Dermis blood vessel endothelial cell (primary cell): ENCODE results near the gene DNAH10. TPM values are rescaled to one million over a fixed set of nuclear protein-coding genes. Genes with fewer than 3 reads are reported as not detected.
"Not testable (repeated sequence)": the region's sequence is repeated elsewhere in the genome, so short reads cannot be mapped to it uniquely, and the experiment has no call there.

Source experiments
- DNase-seq: peaks from one replicate; pipeline ENCODE4 v3.0.0; 2010
- total RNA-seq: library from RNA; depleted of rRNA; stranded (reverse); fragments of >200 nt; gene quantifications from 2 replicates; pipeline ENCODE4 v1.2.3, GENCODE V29; 2014

Gene DNAH10
- total RNA-seq, 1 donor from 2014 or later: not detected

DNA sequence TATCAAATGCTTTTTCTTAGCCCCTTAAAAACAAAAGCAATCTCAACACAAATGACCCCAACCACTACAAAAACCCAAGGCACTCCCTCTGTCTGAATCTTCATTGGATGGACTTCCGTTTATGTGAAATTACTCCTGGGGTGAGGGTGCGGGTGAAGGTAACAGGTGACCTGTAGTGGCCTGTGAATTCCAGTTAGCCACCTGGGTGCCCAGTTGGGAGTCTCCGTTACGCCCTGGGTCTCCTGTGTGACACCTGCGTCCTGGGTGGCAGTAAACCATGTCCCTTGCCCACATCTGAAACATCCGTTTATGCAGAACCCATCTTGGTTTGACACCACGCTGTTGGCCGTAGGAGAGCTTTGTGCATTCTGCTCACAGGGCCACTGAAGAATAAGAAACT, 148.0 kb downstream of the DNAH10 start:
- DNase-seq: no peak

DNA sequence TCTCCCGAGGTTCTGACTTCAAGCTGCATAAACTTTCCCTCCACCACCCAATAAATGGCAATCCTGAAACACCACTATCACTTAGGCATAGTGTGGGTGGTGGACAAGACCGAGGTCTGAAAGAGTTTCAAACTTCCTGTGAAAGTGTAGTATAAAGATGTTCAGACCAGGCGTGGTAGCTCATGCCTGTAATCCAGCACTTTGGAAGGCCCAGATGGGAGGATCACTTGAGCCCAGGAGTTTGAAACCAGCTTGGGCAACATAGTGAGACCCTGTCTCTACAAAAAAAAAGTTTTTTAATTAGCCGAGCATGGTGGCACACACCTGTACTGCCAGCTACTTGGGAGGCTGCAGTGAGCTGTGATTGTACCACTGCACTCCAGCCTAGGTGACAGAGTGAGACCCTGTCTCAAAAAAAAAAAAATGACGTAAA, 148.7 kb downstream of the DNAH10 start:
- DNase-seq: no peak

DNA sequence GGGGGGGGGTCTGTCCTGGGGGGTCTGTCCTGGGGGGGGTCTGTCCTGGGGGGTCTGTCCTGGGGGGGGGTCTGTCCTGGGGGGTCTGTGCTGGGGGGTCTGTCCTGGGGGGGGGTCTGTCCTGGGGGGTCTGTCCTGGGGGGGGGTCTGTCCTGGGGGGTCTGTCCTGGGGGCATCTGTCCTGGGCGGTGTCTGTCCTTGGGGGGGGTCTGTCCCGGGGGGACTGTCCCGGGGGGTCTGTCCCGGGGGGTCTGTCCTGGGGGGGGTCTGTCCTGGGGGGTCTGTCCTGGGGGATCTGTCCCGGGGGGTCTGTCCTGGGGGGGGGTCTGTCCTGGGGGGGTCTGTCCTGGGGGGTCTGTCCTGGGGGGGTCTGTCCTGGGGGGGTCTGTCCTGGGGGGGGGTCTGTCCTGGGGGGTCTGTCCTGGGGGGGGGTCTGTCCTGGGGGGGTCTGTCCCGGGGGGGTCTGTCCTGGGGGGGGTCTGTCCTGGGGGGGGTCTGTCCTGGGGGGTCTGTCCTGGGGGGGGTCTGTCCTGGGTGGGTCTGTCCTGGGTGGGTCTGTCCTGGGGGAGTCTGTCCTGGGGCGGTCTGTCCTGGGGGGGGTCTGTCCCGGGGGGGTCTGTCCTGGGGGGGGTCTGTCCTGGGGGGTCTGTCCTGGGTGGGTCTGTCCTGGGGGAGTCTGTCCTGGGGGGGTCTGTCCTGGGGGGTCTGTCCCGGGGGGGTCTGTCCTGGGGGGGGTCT, 149.7 kb downstream of the DNAH10 start:
- not testable (repeated sequence) for DNase-seq

DNA sequence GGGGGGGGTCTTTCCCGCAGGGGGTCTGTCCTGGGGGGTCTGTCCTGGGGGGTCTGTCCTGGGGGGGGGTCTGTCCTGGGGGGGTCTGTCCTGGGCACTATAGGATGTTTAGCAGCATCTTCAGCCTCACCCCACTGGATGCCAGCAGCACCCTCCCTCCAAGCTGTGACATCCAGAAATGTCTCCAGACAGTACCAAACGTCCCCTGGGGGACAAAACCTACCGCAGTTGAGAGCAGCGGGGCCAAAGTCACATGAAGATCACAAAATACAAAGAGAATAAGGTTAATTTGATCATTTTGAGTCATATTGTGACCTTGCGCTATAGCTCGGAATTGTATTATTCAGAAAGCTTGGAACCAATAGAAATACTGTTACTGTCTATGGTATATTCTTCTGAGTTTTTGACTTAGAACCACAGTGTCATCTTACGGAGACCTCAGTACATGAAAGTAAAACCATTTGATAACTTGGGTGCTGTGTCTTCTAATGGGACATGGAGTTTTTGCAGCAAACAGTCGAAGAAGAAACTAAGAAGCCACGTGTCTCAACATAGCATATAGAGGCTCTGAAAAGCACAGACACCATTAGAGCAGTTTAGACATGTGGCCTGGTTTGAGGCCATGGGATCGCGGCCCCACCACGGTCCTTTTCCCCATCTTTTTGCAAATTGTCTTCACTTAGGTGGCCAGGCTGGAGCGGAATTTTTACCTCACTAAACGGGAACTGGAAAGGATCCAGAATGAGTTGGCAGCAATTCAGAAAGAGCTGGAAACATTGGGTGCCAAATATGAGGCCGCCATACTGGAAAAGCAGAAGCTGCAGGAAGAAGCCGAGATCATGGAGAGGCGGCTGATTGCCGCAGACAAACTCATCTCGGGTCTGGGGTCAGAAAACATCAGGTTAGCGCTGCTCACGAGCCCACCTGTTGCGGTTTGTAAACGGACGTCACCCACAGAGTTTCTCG, 150.6 kb downstream of the DNAH10 start:
- peak; percentile 33 for DNase-seq

DNA sequence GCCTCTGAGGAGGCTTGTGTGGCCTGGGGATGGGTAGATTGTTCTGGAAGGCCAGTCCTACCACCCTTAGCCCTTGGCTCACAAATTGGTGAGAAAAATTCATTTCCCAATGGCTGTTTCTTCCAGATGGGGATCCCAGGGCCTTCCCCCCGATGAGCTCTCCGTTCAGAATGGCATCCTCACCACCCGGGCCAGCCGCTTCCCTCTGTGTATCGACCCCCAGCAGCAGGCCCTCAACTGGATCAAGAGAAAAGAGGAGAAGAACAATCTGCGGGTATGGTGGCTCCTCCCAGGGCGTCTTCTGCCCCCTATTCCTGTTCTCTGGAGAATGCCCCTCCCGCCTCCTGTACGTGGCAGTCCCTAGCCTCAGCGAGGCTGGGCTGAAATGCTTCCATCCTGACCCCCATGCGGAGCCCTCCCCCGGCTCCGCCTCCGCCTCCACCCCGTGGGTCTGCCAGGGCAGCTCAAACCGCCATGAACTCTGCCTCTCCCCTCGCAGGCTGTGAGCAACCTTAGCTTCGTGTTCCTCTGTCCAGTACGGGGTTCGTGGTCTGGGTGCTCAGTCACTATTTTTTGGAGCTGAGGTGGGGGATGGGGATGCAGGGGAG, 152.7 kb downstream of the DNAH10 start:
- DNase-seq: no peak

DNA sequence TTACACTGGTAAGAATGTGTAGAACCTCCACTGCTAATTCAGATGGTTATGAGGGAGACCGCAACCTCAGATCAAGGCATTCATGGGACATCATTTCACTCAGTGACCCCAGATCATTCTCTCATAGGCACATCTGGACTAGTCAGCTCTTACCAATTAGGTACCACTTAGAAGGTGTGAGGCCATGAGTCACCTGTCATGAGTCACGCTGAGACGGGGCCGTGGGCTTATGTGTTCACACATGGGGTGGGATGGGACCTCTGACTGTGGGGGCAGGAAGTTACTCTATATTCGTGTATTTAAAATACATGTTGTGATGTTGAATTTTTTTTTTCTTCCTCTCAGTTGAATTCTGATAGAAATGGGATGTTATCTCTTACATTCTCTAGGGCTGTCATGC, 154.6 kb downstream of the DNAH10 start:
- no peak for DNase-seq

DNA sequence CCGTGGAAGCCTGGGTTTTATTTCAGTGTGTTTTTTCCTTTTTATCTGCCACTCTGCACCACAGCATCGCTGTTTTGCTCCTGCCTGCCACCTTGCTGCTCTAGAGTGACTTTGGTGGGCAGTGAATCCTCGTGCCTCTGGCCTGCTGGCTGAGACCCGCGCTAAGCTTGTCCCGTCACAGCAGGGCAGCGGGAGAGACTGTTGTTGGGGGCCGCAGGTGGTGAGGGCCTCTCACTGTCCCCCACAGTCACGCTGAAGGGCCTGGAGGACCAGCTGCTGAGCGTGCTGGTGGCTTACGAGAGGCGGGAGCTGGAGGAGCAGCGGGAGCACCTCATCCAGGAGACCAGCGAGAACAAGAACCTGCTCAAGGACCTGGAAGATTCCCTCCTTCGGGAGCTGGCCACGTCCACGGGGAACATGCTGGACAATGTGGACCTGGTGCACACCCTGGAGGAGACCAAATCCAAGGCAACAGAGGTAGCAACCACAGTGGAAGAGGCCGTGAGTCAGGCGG, 155.3 kb downstream of the DNAH10 start:
- no peak for DNase-seq

DNA sequence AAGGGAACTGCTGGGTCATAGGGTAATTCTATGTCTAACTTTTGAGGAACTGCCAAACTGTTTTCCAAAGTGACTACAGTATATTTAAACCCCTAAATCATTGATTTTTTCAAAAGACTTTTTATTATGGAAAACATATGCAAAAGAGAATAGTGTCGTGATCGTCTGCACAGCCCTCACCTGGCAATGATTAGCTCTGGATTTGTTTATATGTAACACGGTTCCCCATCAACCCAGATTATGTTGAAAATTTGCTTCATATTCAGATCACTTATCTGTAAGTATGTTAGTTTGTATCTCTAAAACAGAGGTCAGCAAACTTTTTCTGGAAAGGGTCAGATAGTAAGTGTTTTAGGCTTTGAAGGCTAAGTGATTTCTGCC, 157.9 kb downstream of the DNAH10 start:
- DNase-seq: no peak

DNA sequence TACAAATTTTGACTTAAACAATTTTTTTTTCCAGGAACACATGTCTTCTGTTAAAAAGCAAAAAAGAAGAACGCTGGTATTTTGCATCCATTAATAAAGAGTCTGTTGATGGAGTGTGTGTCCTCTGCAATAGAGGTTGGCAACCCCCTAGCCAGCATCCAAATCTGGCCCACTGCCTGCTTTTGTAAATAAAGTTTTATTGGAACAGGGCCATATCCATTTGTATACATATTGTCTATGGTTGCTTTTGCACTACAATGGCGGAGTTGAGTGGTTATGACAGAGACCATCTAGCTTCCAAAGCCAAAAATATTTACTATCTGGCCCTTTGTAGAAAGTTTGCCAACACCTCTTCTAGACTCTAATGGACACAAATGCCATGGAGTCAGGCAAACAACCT, 160.9 kb downstream of the DNAH10 start:
- no peak for DNase-seq

DNA sequence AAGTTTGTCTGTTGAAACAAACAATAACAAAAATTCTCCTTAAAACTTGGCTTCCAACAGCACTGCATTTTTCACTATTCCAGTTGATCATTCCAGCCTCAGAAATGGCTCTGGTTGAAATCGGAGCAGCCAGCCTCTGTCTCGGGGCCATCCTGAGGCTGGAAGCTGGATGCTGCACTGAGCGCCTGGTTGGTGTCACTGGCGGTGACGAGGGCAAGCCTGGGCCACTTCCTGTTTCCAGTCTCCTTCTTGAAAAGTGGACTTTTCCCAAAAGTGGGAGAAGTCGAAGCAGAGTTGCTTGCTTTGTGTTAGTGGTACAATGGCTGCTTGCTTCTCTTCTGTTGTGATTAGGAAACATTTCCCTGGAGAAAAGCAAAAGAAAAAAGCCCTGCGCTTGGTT, 161.8 kb downstream of the DNAH10 start:
- DNase-seq: no peak

DNA sequence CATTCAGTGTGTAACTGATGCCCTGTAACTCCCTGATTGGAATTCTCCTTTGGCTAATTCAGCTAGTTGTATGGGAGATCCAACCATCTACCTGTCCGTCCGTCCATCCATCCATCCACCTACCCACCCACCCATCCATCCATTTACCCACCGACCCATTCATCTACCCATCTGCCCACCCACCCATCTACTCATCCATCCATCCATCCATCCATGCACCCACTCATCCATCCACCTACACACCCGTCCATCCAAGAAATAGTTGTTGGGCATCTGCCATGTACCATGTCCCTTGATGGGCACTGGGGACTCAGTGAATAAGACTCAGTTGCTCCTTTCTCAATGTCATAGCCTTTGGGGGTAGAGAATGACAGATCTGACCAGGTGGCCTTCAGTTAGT, 162.4 kb downstream of the DNAH10 start:
- DNase-seq: no peak

DNA sequence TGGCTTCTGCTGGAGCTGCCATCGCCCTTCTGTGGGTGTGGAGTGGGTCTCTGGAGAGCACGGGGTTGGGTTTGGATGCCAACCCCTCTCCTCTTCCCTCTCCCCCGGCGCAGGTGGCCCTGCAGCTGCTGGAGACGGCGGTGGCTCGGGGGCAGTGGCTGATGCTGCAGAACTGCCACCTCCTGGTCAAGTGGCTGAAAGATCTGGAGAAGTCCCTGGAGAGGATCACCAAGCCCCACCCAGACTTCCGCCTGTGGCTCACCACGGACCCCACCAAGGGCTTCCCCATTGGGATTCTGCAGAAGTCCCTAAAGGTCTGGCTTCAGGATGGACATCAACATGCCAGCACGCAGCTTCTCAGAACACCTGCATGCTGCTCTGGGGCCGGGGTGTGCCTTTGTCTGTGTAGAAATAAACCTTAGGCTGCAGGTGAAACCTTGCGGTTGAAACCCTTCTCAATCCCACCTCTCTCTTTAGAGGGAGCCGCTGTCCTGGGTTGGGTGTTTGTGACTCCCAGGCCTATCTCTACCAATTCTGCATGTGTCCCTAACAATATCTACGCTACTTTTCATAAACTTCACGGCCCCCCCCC, 166.3 kb downstream of the DNAH10 start:
- no peak for DNase-seq

DNA sequence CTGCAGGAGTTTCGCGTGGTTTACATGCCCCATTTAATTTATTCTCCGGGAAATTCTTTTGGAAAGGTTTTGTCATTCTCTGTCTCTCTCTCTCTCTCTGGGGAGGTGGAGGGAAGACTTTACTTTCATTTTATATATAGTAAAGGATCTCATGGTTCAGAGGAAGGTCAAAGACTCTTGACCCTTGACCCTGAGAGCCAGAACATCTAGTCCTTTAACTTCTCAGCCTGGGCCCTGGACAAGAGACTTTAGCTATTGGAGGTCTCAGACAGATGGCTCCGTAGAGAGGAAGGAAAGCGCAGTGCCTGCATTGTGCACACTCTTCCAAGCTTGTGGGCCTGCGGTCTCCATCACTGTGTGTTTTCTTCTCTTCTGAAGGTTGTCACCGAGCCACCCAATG, 166.8 kb downstream of the DNAH10 start:
- no peak for DNase-seq

DNA sequence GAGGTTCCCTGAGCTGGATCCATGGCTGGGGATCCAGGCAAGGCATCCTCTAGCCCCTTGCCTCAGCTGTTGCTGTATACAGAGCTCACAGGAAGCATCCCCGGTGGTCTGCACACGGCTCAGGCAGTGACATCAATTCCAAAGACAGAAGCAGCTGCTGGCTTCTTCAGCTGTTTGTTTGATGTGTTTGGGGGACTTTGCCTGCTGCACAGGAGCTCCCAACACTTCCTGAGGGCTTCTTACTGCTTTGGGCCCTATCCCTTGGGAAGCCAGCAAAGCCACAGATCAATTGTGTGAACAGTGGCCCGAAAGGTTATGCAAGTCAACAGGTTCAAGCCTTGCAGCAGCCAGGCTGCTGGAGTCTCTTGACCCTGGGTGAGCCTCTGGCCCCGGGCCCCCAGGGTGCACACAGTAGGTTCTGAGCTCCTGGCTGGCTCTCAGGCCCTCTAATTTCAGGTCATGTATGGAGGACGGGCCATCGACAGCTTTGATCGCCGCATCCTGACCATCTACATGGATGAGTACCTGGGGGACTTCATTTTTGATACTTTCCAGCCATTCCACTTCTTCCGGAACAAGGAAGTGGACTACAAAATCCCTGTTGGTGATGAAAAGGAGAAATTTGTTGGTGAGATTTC, 168.0 kb downstream of the DNAH10 start:
- DNase-seq: no peak

DNA sequence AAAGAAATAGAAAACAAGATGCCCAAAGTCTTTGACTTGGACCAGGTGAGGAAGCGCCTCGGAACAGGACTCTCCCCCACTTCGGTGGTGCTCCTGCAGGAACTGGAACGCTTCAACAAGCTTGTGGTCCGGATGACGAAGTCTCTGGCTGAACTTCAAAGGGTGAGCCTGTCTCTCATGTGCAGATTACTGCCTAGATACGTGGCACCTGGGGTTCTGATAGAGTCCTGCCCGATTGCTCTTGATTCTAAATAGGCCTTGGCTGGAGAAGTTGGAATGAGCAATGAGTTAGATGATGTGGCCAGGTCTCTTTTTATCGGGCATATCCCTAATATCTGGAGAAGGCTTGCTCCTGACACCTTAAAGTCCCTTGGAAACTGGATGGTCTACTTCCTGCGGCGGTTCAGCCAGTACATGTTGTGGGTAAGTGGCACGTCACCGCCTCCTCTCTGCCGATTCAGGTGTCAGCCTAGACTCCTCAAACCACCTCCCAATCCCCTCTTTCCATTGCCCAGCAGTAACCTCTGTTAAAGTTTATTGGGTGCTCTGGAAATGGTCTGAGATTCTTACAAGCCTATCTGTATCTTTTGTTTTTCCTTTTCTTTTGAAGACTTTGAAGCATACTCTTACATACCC, 169.7 kb downstream of the DNAH10 start:
- no peak for DNase-seq

DNA sequence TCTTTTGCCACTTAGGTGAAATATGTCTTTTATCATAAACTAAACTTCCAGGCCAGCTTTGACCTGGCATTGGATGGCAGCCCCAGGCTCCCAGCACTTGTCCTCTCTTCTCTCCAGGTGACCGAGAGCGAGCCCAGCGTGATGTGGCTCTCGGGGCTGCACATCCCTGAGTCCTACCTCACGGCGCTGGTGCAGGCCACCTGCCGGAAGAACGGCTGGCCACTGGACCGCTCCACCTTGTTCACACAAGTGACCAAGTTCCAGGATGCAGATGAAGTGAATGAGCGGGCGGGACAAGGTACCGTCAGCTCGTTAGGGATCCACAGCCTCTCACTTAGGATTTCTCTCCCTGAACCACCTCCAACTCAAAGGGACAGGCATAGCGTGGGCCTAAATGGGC, 171.1 kb downstream of the DNAH10 start:
- DNase-seq: no peak

DNA sequence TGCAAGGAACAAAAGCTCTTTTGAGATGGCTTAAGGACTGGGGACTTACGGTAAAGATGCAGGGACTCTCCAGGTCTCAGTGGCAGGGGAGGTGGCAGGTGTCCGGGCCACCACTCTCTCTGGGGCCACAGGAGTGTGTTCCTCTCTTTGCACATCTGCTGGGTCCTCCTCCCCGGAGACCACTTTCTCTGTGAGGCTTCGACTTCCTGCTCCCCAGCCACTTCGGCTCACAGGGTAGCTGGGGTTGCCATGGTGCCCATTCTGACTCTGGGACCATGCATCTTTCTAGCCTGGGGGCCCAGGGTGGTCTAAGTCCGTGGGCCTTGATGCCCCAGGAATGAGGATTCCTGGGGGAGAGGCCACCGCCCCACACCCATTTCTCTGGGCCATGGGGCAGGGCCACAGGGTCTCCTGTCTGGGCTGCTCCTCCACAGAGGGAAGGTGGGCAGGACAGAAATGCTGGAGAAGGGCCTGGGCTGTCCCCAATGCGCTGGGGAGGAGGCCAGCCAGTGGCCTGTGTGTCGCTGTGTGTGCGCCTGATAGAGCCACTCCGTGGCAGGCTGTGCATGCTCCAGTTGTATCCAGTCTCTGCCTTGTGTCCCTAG, 172.0 kb downstream of the DNAH10 start:
- DNase-seq: no peak

DNA sequence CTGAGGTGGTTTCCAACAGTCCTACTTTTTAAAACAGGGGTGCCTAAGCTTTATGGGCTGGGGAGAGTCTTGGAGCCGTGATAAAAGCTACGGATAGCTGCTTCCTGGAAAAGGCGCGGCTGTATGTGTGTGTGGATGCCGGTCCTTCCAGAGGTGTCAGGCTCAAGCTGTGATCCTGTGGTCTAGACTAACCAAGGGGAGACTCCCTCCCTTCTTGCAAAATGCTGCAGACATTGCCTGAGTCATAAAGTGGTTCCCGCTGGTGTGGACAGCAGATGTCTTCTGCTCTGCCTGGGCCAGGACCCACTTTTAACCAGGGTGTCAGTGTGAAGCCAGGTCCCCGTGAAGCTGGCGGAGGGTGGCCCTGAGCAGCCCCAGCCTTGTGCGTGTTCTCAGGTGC, 172.7 kb downstream of the DNAH10 start:
- no peak for DNase-seq

DNA sequence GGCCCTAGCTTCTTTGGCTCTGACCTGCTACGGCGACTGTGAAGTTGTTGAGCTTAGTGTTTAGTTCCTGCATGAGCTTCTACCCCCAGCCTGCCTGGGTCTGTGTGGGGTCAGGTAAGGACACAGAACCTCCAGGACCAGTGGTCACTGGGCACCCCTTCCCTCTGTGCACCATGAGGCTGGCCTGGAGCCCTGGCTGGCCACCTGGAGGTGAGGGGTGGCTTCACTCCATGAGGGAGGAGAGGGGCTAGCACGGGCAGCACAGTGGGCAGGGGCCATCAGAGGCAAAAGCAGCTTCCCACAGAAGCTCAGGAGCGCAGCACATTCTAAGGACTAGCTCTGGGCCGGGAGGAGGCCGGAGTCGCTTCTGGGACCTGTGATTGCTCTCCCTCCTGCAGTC, 173.9 kb downstream of the DNAH10 start:
- no peak for DNase-seq

DNA sequence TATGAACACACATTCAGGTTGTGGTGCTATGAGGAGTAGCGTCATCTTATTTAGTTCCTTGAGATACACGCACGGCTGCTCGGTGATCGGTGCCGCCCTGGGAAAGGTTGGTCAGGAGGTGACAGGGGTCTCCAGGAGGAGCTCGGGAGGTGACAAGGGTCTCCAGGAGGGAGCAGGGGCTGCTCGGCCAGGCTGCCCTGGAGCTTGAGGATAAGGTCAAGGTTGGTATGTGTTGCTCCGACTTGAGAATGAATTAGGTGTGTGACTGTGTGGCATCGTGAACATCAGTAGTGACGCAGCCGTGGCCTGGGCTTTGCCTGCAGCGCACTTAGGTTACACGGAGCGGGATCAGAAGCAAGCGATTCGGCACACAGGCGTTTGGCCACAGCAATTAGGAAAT, 174.4 kb downstream of the DNAH10 start:
- DNase-seq: no peak

DNA sequence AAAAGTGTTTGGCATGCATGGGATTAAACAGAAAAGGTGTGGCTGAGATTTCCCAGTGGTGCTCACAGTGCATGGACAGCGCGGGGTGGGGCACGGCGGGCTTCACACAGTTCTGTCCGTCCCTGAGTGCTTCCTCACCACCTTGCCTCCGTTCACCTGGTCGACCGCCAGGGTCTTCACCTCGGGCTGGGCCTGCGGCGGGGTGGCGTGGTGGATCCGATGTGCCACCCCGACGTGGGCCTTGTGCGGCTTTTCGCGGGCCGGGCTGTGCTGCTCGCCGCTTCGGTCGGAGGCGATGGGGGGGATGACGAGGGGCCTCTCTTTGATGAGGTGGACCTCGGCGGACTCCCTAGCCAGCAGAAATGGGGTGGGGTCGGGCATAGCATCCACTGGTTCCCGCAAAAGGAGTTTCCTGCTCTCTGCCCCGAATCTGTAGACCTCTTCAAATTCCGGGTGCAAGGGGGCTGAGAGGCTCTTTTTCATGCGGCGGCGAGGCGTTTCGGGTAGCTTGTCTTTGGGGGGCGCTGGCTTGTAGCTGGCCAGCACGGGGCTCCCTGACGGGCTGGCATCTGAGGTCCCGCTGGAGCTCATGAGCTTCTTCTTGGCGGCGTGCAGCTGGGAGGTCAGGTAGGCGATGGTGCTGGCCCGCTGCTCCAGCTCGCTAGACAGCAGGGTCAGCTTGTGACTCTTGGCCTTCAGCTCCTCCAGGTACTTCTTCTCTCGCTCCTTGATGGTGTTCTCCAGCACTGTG, 175.0 kb downstream of the DNAH10 start:
- DNase-seq: no peak
